ENCODE data around the gene LGALS9. TPM values are rescaled to one million over a fixed set of nuclear protein-coding genes. Genes with fewer than 3 reads are reported as not detected.
"Not testable (repeated sequence)": the region's sequence is repeated elsewhere in the genome, so short reads cannot be mapped to it uniquely, and the experiment has no call there.

Gene LGALS9
- total and polyA plus RNA-seq, 3 experiments from 2014 or later: 9.3 to 9.9 (median 9.8) TPM

DNA sequence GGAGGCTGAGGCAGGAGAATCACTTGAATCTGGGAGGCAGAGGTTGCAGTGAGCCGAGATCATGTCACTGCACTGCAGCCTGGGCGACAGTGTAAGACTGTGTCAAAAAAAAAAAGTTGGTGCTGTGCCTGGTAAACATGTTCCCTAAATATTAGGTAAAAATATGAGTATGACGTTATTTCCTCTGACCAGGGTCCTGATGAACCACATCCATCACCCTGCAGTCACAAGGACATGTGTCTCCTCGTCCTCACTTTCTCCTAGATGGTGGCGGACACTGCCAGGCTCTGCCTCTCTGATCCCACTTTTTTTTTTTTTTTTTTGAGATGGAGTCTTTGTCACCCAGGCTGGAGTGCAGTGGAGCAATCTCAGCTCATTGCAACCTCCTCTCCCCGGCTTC, 28.7 kb downstream of the LGALS9 start:
- no peaks in the 10 kb centered on the region for H3K36me3 ChIP-seq (ENCODE audit: insufficient read depth, low read length)
- no peaks in the 10 kb centered on the region for H3K4me1 ChIP-seq (ENCODE audit: insufficient read depth, low read length)
- Mint-ChIP-seq H3K4me1 (peaks cover 1 to 2% (median 2%) of the 10 kb centered on the region in 3 donors), H3K9me3 (no peaks in the 10 kb centered on the region), H3K27me3 (no peaks in the 10 kb centered on the region), H3K4me3 (no peak overlapping the region), H3K36me3 (no peaks in the 10 kb centered on the region), H3K27ac (no peak overlapping the region)
- POLR2A ChIA-PET: no interaction called here
- CTCF ChIA-PET: interaction anchor here (1.2 kb wide), 1 partner anchor 9 kb away, joined by 3 read pairs; no protein-coding TSS in a partner anchor
- H3K4me3 ChIP-seq (ENCODE audit: low read length): no peak overlapping the region
- no peak overlapping the region for H3K27ac ChIP-seq (ENCODE audit: low read depth, low read length)
- peak in 1 of 5 donors; percentile 18 for DNase-seq
- H3K27me3 ChIP-seq (ENCODE audit: insufficient read depth, low read length, poor library complexity, severe bottlenecking): no peaks in the 10 kb centered on the region
- no peaks in the 10 kb centered on the region for H3K9me3 ChIP-seq (ENCODE audit: low read length)

- H3K36me3 ChIP-seq (ENCODE audit: insufficient read depth, low read length): no peaks in the 10 kb centered on the region
- Mint-ChIP-seq H3K36me3 (no peaks in the 10 kb centered on the region), H3K4me3 (no peak overlapping the region), H3K27ac (no peak overlapping the region), H3K9me3 (no peaks in the 10 kb centered on the region), H3K27me3 (no peaks in the 10 kb centered on the region), H3K4me1 (no peaks in the 10 kb centered on the region)
- H3K27me3 ChIP-seq (ENCODE audit: insufficient read depth, low read length, poor library complexity, severe bottlenecking): no peaks in the 10 kb centered on the region
- no peak overlapping the region for H3K27ac ChIP-seq (ENCODE audit: low read depth, low read length)
- no peaks in the 10 kb centered on the region for H3K9me3 ChIP-seq (ENCODE audit: low read length)
- DNase-seq: peak in 1 of 5 donors; percentile 18
- no peak overlapping the region for H3K4me3 ChIP-seq (ENCODE audit: low read length)
- no peaks in the 10 kb centered on the region for H3K4me1 ChIP-seq (ENCODE audit: insufficient read depth, low read length)
- POLR2A ChIA-PET: no interaction called here
- CTCF ChIA-PET: interaction anchor here (1.2 kb wide), 1 partner anchor 10 kb away, joined by 3 read pairs; no protein-coding TSS in a partner anchor
These were observed 29.4 kb downstream of the LGALS9 start for GRCh38 chr17:27660436-27660835.

DNA sequence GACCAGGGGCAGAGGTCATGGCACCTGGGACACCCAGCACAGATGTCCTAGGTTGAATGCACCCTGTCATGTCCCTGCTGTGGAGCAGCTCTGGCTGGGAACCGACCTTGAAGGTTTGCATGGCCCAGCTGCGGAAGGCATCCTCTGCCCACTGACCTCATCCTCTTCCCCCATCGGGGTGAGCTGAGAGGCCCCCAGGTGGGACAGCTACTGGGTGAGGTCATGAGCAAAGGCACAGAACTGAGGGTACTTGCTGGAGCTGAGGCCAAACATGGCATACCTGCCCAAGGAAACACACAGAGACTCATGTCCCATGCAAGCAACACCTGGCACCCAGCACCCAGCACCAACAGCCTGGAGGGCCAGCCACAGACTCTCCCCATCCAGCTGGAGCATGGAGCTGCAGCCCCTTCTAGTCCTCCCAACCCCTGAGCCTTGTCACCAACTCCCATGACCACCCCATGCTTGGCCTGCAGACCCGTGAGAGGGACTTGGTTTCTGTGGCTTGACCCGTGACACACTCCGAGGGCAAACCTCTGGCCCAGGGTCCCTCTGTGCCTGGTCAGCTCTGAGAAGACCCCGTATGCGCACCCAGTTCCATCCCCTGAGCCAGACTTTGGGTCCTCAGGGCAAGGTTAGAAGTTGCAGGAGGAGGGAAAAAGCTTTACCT, 33.1 kb downstream of the LGALS9 start:
- Mint-ChIP-seq H3K9me3 (no peaks in the 10 kb centered on the region), H3K27me3 (peaks cover 0 to 1% of the 10 kb centered on the region in 2 donors), H3K4me1 (no peaks in the 10 kb centered on the region), H3K4me3 (no peak overlapping the region), H3K36me3 (no peaks in the 10 kb centered on the region), H3K27ac (no peak overlapping the region)
- H3K4me1 ChIP-seq (ENCODE audit: insufficient read depth, low read length): no peaks in the 10 kb centered on the region
- POLR2A ChIA-PET: no interaction called here
- CTCF ChIA-PET: interaction anchor here (1.4 to 1.7 kb wide), 3 partner anchors 9 to 63 kb away, joined by 3 to 7 read pairs (median 6); no protein-coding TSS in a partner anchor
- no peak for DNase-seq
- no peak overlapping the region for H3K27ac ChIP-seq (ENCODE audit: low read depth, low read length)
- no peaks in the 10 kb centered on the region for H3K9me3 ChIP-seq (ENCODE audit: low read length)
- no peaks in the 10 kb centered on the region for H3K36me3 ChIP-seq (ENCODE audit: insufficient read depth, low read length)
- no peaks in the 10 kb centered on the region for H3K27me3 ChIP-seq (ENCODE audit: insufficient read depth, low read length, poor library complexity, severe bottlenecking)
- H3K4me3 ChIP-seq (ENCODE audit: low read length): no peak overlapping the region

DNA sequence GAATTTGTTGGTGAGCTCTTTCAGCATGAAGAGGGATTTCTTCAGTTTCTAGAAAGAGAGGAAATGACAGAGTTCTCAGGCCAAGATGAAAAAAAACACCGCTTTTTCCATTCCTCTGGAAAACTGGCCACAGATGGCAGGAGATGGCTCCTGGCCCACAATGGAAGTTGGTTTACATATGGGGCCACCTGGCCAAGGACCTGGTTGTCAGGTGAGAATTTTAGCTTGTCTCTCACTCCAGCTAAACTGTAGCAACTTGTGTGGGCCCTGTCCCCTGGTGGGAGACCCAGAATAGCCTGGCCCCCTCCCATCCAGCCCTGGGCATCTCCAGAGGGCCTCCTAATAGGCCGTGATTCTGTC, 33.6 kb downstream of the LGALS9 start:
- CTCF ChIA-PET: no interaction called here
- no peaks in the 10 kb centered on the region for H3K4me1 Mint-ChIP-seq
- POLR2A ChIA-PET: no interaction called here
- Histone ChIP-seq H3K27me3 (ENCODE audit: insufficient read depth, low read length, poor library complexity, severe bottlenecking) (no peaks in the 10 kb centered on the region), H3K4me1 (ENCODE audit: insufficient read depth, low read length) (no peaks in the 10 kb centered on the region), H3K36me3 (ENCODE audit: insufficient read depth, low read length) (no peaks in the 10 kb centered on the region), H3K4me3 (ENCODE audit: low read length) (no peak overlapping the region), H3K27ac (ENCODE audit: low read depth, low read length) (no peak overlapping the region), H3K9me3 (ENCODE audit: low read length) (no peaks in the 10 kb centered on the region)
- H3K9me3 Mint-ChIP-seq: no peaks in the 10 kb centered on the region
- peaks cover 0 to 1% of the 10 kb centered on the region in 2 donors for H3K27me3 Mint-ChIP-seq
- no peak overlapping the region for H3K4me3 Mint-ChIP-seq
- no peak for DNase-seq
- H3K36me3 Mint-ChIP-seq: no peaks in the 10 kb centered on the region
- no peak overlapping the region for H3K27ac Mint-ChIP-seq

DNA sequence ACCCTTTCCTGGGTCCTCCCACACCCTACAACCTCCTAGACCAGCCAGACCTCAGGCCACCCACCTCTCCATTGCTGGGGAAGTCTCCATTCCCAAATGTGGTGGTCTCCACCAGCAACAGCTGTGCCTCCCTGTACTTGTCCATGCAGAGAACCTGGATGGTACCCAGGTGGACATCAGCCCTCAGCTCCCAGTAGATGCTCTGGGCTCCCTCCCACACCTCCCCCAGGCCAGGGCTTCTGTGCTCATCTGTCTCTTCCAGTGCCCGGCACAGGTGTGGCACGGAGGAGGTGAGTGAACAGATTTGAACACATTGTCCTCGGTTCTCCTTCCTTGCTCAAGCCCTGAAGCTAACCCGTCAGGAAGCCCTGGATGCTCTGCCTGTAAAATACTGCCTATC, 34.6 kb downstream of the LGALS9 start:
- Histone ChIP-seq H3K4me1 (ENCODE audit: insufficient read depth, low read length) (no peaks in the 10 kb centered on the region), H3K9me3 (ENCODE audit: low read length) (no peaks in the 10 kb centered on the region), H3K27me3 (ENCODE audit: insufficient read depth, low read length, poor library complexity, severe bottlenecking) (no peaks in the 10 kb centered on the region), H3K4me3 (ENCODE audit: low read length) (no peak overlapping the region), H3K27ac (ENCODE audit: low read depth, low read length) (no peak overlapping the region), H3K36me3 (ENCODE audit: insufficient read depth, low read length) (no peaks in the 10 kb centered on the region)
- CTCF ChIA-PET: interaction anchor here (1.4 kb wide), 1 partner anchor 12 kb away, joined by 3 read pairs; no protein-coding TSS in a partner anchor
- no peak overlapping the region for H3K4me3 Mint-ChIP-seq
- H3K4me1 Mint-ChIP-seq: no peaks in the 10 kb centered on the region
- DNase-seq: no peak
- no peaks in the 10 kb centered on the region for H3K36me3 Mint-ChIP-seq
- peaks cover 0 to 1% of the 10 kb centered on the region in 2 donors for H3K27me3 Mint-ChIP-seq
- POLR2A ChIA-PET: no interaction called here
- no peak overlapping the region for H3K27ac Mint-ChIP-seq
- no peaks in the 10 kb centered on the region for H3K9me3 Mint-ChIP-seq

- DNase-seq; H3K27me3 Mint-ChIP-seq; H3K4me3 ChIP-seq (ENCODE audit: low read length); H3K27ac Mint-ChIP-seq; H3K4me1 ChIP-seq (ENCODE audit: insufficient read depth, low read length); H3K36me3 ChIP-seq (ENCODE audit: insufficient read depth, low read length); H3K4me3 Mint-ChIP-seq; H3K36me3 Mint-ChIP-seq; H3K9me3 ChIP-seq (ENCODE audit: low read length); H3K9me3 Mint-ChIP-seq; H3K4me1 Mint-ChIP-seq; H3K27ac ChIP-seq (ENCODE audit: low read depth, low read length); H3K27me3 ChIP-seq (ENCODE audit: insufficient read depth, low read length, poor library complexity, severe bottlenecking); POLR2A ChIA-PET: not testable (repeated sequence)
- CTCF ChIA-PET: interaction anchor here (1.4 kb wide), 1 partner anchor 13 kb away, joined by 3 read pairs; no protein-coding TSS in a partner anchor
These were observed 35.3 kb downstream of the LGALS9 start for GRCh38 chr17:27666270-27666669.

- no peak overlapping the region for H3K4me3 Mint-ChIP-seq
- peaks cover 1 to 3% of the 10 kb centered on the region in 2 donors for H3K27me3 Mint-ChIP-seq
- POLR2A ChIA-PET: no interaction called here
- CTCF ChIA-PET: no interaction called here
- H3K4me1 Mint-ChIP-seq: no peaks in the 10 kb centered on the region
- H3K36me3 Mint-ChIP-seq: no peaks in the 10 kb centered on the region
- H3K9me3 Mint-ChIP-seq: peaks cover 0 to 2% (median 0%) of the 10 kb centered on the region in 5 donors
- H3K36me3 ChIP-seq (ENCODE audit: insufficient read depth, low read length): no peaks in the 10 kb centered on the region
- H3K27ac ChIP-seq (ENCODE audit: low read depth, low read length): no peak overlapping the region
- H3K9me3 ChIP-seq (ENCODE audit: low read length): no peaks in the 10 kb centered on the region
- DNase-seq: peak in 1 of 5 donors; percentile 20
- no peaks in the 10 kb centered on the region for H3K27me3 ChIP-seq (ENCODE audit: insufficient read depth, low read length, poor library complexity, severe bottlenecking)
- no peaks in the 10 kb centered on the region for H3K4me1 ChIP-seq (ENCODE audit: insufficient read depth, low read length)
- H3K27ac Mint-ChIP-seq: no peak overlapping the region
- no peak overlapping the region for H3K4me3 ChIP-seq (ENCODE audit: low read length)
These were observed 36.0 kb downstream of the LGALS9 start for GRCh38 chr17:27666831-27667560.

DNA sequence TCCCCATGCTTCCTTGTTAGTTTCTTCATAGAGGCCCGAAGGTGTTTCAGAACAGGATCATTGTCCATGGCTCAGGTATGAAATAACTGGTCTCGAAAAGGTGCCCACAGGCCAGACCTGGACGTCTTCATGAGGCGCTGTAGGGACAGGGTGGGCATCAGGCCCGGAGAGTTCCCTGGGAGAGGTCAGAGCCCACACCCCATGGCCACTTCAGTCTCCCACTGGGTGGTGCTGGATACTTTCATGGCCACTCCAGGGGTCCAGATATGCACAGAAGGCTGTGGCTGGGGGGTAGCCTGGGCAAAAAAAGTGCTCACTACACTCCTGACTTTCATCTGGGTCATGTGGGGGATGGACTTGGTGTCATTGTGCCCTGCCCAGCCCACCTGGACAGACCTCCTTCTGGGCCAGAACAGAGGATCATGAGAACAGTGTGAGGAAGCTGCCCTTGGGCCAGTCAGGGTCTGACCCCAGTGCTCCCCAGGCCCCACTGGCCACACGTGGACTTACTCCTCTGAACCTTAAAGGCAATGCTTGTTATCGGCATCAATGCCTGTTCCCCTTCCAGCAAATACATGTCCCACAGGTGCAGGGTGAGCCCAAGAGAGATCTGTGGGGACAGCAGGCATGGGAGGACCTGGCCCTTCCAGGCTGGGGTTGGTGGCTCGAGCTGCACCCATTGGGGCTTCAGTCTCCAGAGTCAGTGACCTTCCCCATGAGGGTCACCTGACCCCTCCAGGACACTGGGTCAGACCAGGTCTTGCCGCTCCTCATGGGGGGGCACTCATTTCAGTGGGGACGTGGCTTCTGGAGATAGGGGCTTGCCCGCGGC, 36.9 kb downstream of the LGALS9 start:
- H3K27ac Mint-ChIP-seq: no peak overlapping the region

More for the DNA sequence above, 36.9 kb downstream of the LGALS9 start:
- POLR2A ChIA-PET: no interaction called here
- peaks cover 1 to 3% of the 10 kb centered on the region in 2 donors for H3K27me3 Mint-ChIP-seq
- CTCF ChIA-PET: no interaction called here
- DNase-seq: no peak
- Histone ChIP-seq H3K4me1 (ENCODE audit: insufficient read depth, low read length) (no peaks in the 10 kb centered on the region), H3K4me3 (ENCODE audit: low read length) (no peak overlapping the region), H3K36me3 (ENCODE audit: insufficient read depth, low read length) (no peaks in the 10 kb centered on the region), H3K27ac (ENCODE audit: low read depth, low read length) (no peak overlapping the region), H3K9me3 (ENCODE audit: low read length) (no peaks in the 10 kb centered on the region), H3K27me3 (ENCODE audit: insufficient read depth, low read length, poor library complexity, severe bottlenecking) (no peaks in the 10 kb centered on the region)
- H3K4me3 Mint-ChIP-seq: no peak overlapping the region
- H3K9me3 Mint-ChIP-seq: peaks cover 0 to 2% (median 0%) of the 10 kb centered on the region in 5 donors
- H3K4me1 Mint-ChIP-seq: no peaks in the 10 kb centered on the region
- no peaks in the 10 kb centered on the region for H3K36me3 Mint-ChIP-seq
